Body of pancreas (tissue), 4 donors: ENCODE results near the gene RAD23B. TPM values are rescaled to one million over a fixed set of nuclear protein-coding genes. Genes with fewer than 3 reads are reported as not detected.

Source experiments
- ATAC-seq: fragments of 150-250 bp; one replicate; pipeline ENCODE4 v1.9.1; 2016
- DNase-seq, 4 donors: peaks; one replicate each; pipeline ENCODE4 v3.0.0-alpha.2; 2019
- H3K27ac ChIP-seq, 4 donors: fragments of 200-600 bp; sonication (generic); 1 replicate in 3 of 4; 2 replicates in 1 of 4; pipeline versions ENCODE4 v1.5.1 to v1.6.1; 2016 to 2019; ENCODE audit warnings: mild to moderate bottlenecking in 1 of 4, mixed read lengths in 1 of 4, moderate library complexity in 1 of 4
- H3K27me3 ChIP-seq, 2 donors: fragments of 200-600 bp; sonication (generic); one replicate each; pipeline ENCODE4 v1.6.0; 2016; ENCODE audit warnings: mild to moderate bottlenecking in 1 of 2
- H3K36me3 ChIP-seq, 2 donors: fragments of 200-600 bp; sonication (generic); replicated peaks in 1 of 2; 2 replicates each; pipeline ENCODE4 v1.5.1; 2016; ENCODE audit warnings: low read depth in 2 of 2; ENCODE audit not compliant: insufficient read depth in 1 of 2
- H3K4me1 ChIP-seq: fragments of 200-600 bp; sonication (generic); one replicate; pipeline ENCODE4 v1.6.0; 2016
- H3K4me3 ChIP-seq, 2 donors: fragments of 200-600 bp; sonication (generic); 1 replicate in 1 of 2; 2 replicates in 1 of 2; pipeline ENCODE4 v1.5.1; 2016 to 2019
- H3K9me3 ChIP-seq, 3 donors: fragments of 200-600 bp; sonication (generic); 1 replicate in 2 of 3; 2 replicates in 1 of 3; pipeline ENCODE4 v1.5.1; 2016
- POLR2A ChIP-seq, 3 donors: fragments of 450-650 bp; IDR thresholded peaks; one replicate each; pipeline ENCODE4 v1.6.1; 2016; ENCODE audit warnings: antibody characterized with exemption in 3 of 3, mild to moderate bottlenecking in 2 of 3
- WGBS, 2 donors: methylation state at CpG; one replicate each; pipeline ENCODE4 v1.1.5; 2017; 5-methylcytosine and 5-hydroxymethylcytosine counted together
- intact Hi-C: fragments of 100-400 bp; cut with DNase I; formaldehyde crosslinking; loops from one replicate; pipeline ENCODE4 v1.15.1; 2023
- total RNA-seq, 2 donors: library from RNA; depleted of rRNA; stranded (reverse); fragments of >200 nt; gene quantifications; one replicate each; pipeline ENCODE4 v1.1.0, GENCODE V29; 2016
- TF ChIP-seq, protein P1 (sequence below), 7 experiments: fragments of 450-650 bp in 4 of 7; fragments of 200-600 bp in 3 of 7; sonication (generic) in 3 of 7; IDR thresholded peaks; one replicate each; pipeline ENCODE4 v1.5.1; 2016 to 2019; ENCODE audit warnings: antibody characterized with exemption in 7 of 7

RAD23B gene
- total RNA-seq, 2 donors from 2014 or later, result 47.1 to 50.6 TPM

DNA sequence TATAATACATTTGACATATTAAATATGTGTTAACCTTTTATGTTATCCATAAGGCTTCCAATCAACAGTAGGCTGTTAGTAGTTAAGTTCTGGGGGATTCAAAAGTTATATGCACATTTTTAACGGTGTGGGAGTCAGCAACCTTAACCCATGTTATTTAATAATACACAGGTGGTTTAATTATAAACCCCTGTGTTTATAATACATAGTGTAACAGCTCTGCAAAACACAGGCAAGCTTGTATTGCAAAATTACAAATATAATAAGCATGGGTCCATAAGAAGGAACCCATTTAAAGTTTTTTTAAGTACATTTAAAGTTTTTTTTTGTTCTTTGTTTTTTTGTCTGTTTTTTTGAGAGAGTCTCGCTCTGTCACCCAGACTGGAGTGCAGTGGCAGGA lies 14.5 kb upstream of the RAD23B start:
- TF ChIP-seq, protein P1, sequence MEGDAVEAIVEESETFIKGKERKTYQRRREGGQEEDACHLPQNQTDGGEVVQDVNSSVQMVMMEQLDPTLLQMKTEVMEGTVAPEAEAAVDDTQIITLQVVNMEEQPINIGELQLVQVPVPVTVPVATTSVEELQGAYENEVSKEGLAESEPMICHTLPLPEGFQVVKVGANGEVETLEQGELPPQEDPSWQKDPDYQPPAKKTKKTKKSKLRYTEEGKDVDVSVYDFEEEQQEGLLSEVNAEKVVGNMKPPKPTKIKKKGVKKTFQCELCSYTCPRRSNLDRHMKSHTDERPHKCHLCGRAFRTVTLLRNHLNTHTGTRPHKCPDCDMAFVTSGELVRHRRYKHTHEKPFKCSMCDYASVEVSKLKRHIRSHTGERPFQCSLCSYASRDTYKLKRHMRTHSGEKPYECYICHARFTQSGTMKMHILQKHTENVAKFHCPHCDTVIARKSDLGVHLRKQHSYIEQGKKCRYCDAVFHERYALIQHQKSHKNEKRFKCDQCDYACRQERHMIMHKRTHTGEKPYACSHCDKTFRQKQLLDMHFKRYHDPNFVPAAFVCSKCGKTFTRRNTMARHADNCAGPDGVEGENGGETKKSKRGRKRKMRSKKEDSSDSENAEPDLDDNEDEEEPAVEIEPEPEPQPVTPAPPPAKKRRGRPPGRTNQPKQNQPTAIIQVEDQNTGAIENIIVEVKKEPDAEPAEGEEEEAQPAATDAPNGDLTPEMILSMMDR (IDR thresholded peaks at IDR 0.05), result no peak
- no peak for TF ChIP-seq POLR2A (IDR thresholded peaks at IDR 0.05)
- intact Hi-C loops, result no loop called here
- Histone ChIP-seq H3K27me3 (no peaks in the 10 kb centered on the region), H3K4me1 (no peaks in the 10 kb centered on the region), H3K27ac (no peak overlapping the region), H3K36me3 (no peaks in the 10 kb centered on the region), H3K4me3 (no peak overlapping the region), H3K9me3 (no peaks in the 10 kb centered on the region)
- 58 to 68% methylated on average over 2 of the region's 2 CpGs for WGBS, 2 donors
- DNase-seq (no peak), ATAC-seq (no peak)

GRCh38 chr9:107269254-107269653 lies 13.8 kb upstream of the RAD23B start:
- DNase-seq (no peak), ATAC-seq (no peak)
- no peaks in the 10 kb centered on the region for H3K4me1 ChIP-seq
- H3K27me3 ChIP-seq, result no peaks in the 10 kb centered on the region
- 69 to 78% methylated on average over 2 of the region's 2 CpGs for WGBS, 2 donors
- no peak overlapping the region for H3K4me3 ChIP-seq
- H3K36me3 ChIP-seq, result no peaks in the 10 kb centered on the region
- H3K9me3 ChIP-seq, result no peaks in the 10 kb centered on the region
- H3K27ac ChIP-seq, result peak overlapping the region in 2 of 4 donors; percentile 58 to 68
- TF ChIP-seq, protein P1 (IDR thresholded peaks at IDR 0.05), result no peak
- TF ChIP-seq POLR2A (IDR thresholded peaks at IDR 0.05), result no peak
- intact Hi-C loops, result no loop called here

DNA sequence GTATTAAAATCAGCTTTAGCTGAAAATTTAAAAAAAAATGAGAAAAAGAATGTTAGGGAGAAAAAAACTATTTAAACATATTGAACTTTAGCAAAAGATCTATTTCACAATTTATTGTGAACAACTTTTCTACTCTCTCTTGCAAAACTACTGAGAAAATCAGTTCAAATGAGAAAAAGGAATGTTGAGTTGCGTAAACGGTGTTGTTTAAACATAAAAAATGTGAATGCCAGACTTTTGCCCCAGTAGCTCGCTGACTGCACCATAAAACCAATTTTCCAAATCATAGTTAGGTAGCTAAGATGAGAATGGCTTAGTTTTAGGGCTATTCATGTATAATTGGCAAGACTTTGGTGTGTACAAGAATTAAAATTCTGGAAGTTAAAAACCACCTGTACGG lies 13.4 kb upstream of the RAD23B start:
- Histone ChIP-seq H3K9me3 (no peaks in the 10 kb centered on the region), H3K27ac (peak overlapping the region in 2 of 4 donors; percentile 58 to 68), H3K36me3 (no peaks in the 10 kb centered on the region), H3K27me3 (no peaks in the 10 kb centered on the region), H3K4me3 (no peak overlapping the region), H3K4me1 (no peaks in the 10 kb centered on the region)
- no peak for TF ChIP-seq POLR2A (IDR thresholded peaks at IDR 0.05)
- TF ChIP-seq, protein P1 (IDR thresholded peaks at IDR 0.05), result no peak
- no peak for ATAC-seq
- no peak for DNase-seq
- intact Hi-C loops, result no loop called here
- 69 to 73% methylated on average over 4 of the region's 4 CpGs for WGBS, 2 donors

DNA sequence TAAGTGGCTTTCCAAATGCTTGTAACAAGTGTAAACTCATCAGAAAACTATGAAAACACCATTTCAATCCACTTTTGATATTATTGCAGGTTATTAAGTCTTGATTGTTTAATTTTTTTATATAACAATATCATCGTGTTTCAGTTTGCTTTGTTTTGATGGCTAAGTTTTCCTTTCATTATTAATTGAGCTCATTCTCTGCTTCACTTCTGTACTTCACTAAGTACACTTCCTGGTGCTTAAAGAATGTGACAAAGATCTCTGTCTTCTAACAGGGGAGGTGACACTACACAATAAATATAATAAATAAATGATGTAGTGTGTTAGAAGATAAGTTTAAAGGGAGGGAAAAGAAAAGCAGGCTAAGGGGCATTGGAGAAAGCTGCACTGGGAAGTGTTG lies 13.0 kb upstream of the RAD23B start:
- peak overlapping the region in 2 of 4 donors; percentile 58 to 68 for H3K27ac ChIP-seq
- no peak overlapping the region for H3K4me3 ChIP-seq
- intact Hi-C loops, result no loop called here
- WGBS, 2 donors, result 8 to 31% methylated on average over 1 of the region's 1 CpG
- no peaks in the 10 kb centered on the region for H3K36me3 ChIP-seq
- TF ChIP-seq, protein P1 (IDR thresholded peaks at IDR 0.05), result no peak
- no peak for TF ChIP-seq POLR2A (IDR thresholded peaks at IDR 0.05)
- H3K27me3 ChIP-seq, result no peaks in the 10 kb centered on the region
- H3K4me1 ChIP-seq, result no peaks in the 10 kb centered on the region
- no peaks in the 10 kb centered on the region for H3K9me3 ChIP-seq
- ATAC-seq, result no peak
- DNase-seq, result no peak

DNA sequence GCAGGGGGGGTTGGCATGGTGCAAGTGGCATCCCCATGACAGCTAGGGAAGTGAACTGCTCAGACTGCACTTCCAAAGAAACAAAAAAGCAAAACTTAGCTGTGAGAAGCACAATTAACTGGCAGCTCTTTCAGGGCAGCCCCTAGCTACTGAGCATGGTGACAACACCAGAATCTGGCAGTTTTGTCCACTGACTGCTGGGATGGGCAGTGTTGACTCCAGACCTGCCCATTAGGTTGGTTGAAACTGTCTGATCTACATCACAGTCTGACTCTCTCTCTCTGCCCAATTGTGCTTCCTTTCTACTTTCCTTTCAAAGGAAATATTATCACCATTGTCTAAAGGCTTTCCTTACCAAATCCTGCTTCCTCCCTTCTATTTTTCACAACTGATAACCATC lies 12.5 kb upstream of the RAD23B start:
- no peak for TF ChIP-seq POLR2A (IDR thresholded peaks at IDR 0.05)
- intact Hi-C loops, result no loop called here

More for the DNA sequence above, 12.5 kb upstream of the RAD23B start:
- H3K27me3 ChIP-seq, result no peaks in the 10 kb centered on the region
- no peak for ATAC-seq
- no peaks in the 10 kb centered on the region for H3K9me3 ChIP-seq
- DNase-seq, result no peak
- H3K4me1 ChIP-seq, result no peaks in the 10 kb centered on the region
- H3K27ac ChIP-seq, result peak overlapping the region in 2 of 4 donors; percentile 58 to 68
- H3K4me3 ChIP-seq, result no peak overlapping the region
- no peaks in the 10 kb centered on the region for H3K36me3 ChIP-seq
